ENCODE results near the gene CCDC149. TPM values are rescaled to one million over a fixed set of nuclear protein-coding genes. Genes with fewer than 3 reads are reported as not detected.

The CCDC149 gene
- total RNA-seq, 1 experiment from 2014 or later, result 5.3 TPM

DNA sequence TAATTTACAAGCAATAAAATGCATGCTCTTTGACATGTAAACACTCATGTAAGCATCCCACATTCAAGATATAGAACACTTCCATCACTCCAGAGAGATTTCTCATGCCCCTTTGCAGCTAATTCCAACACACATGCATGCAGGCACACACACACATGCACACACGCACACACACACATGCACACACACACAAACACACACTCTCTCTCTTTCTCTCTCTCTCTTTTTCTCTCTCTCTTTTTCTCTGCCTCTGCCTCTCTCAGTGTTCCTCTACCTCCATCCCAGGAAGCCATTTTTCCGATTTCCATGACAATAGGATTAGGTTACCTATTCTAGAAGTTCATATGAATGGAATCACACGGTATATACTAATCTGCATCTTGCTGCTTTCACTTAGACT, 129.3 kb downstream of the CCDC149 start:
- Histone ChIP-seq H2AFZ (ENCODE audit: low read depth, low read length, poor library complexity, severe bottlenecking) (no peak overlapping the region), H3K4me2 (ENCODE audit: low read length) (no peak overlapping the region), H3K36me3 (ENCODE audit: control insufficient read depth in 1 of 2, insufficient read depth in 2 of 2, low read length in 2 of 2) (no peaks in the 10 kb centered on the region), H3K27ac (ENCODE audit: low read depth, low read length) (no peak overlapping the region), H3K79me2 (ENCODE audit: insufficient read depth, low read length) (no peaks in the 10 kb centered on the region), H3K9me3 (ENCODE audit: control insufficient read depth in 1 of 2, insufficient read depth in 1 of 2, low read depth in 1 of 2, low read length in 2 of 2) (no peaks in the 10 kb centered on the region), H3K9me2 (ENCODE audit: insufficient read depth) (no peaks in the 10 kb centered on the region), H4K20me1 (ENCODE audit: insufficient read depth) (no peaks in the 10 kb centered on the region), H3K27me3 (ENCODE audit: insufficient read depth, low read length) (peaks cover 23% of the 10 kb centered on the region; the same call in 1 of the 2 replicates), H3K9ac (ENCODE audit: low read length) (no peak overlapping the region), H3K4me1 (ENCODE audit: control insufficient read depth in 1 of 2, insufficient read depth in 2 of 2, low read length in 2 of 2) (no peaks in the 10 kb centered on the region), H3K4me3 (replicated peaks in 1 of 2; ENCODE audit: low read depth in 1 of 2, low read length in 2 of 2) (no peak overlapping the region)
- RAD21 ChIA-PET (ENCODE audit: low non-redundant PET in 1 of 2, low total read pairs in 2 of 2, uncharacterized antibody in 2 of 2, unreplicated experiment in 2 of 2), result no interaction called here
- CTCF ChIA-PET, result no interaction called here
- POLR2A ChIA-PET, result no interaction called here
- ATAC-seq (no peak), DNase-seq (ENCODE audit: low read depth, low spot score) (no peak)
- intact Hi-C loops (cut with micrococcal nuclease), result no loop called here
- no TSS peak for BruUV-seq (replicated peaks)
- TF ChIP-seq POLR2A (IDR thresholded peaks at IDR 0.05; ENCODE audit: borderline replicate concordance, extremely low read depth, insufficient read depth, insufficient read length) (no peak), YY1 (IDR thresholded peaks at IDR 0.05; ENCODE audit: extremely low read depth, insufficient replicate concordance, low read depth, low read length) (no peak), CEBPB (IDR thresholded peaks at IDR 0.05; ENCODE audit: low read depth) (no peak), JUND (IDR thresholded peaks at IDR 0.05) (no peak)
- TF ChIP-seq, protein P1, sequence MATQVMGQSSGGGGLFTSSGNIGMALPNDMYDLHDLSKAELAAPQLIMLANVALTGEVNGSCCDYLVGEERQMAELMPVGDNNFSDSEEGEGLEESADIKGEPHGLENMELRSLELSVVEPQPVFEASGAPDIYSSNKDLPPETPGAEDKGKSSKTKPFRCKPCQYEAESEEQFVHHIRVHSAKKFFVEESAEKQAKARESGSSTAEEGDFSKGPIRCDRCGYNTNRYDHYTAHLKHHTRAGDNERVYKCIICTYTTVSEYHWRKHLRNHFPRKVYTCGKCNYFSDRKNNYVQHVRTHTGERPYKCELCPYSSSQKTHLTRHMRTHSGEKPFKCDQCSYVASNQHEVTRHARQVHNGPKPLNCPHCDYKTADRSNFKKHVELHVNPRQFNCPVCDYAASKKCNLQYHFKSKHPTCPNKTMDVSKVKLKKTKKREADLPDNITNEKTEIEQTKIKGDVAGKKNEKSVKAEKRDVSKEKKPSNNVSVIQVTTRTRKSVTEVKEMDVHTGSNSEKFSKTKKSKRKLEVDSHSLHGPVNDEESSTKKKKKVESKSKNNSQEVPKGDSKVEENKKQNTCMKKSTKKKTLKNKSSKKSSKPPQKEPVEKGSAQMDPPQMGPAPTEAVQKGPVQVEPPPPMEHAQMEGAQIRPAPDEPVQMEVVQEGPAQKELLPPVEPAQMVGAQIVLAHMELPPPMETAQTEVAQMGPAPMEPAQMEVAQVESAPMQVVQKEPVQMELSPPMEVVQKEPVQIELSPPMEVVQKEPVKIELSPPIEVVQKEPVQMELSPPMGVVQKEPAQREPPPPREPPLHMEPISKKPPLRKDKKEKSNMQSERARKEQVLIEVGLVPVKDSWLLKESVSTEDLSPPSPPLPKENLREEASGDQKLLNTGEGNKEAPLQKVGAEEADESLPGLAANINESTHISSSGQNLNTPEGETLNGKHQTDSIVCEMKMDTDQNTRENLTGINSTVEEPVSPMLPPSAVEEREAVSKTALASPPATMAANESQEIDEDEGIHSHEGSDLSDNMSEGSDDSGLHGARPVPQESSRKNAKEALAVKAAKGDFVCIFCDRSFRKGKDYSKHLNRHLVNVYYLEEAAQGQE (IDR thresholded peaks at IDR 0.05; ENCODE audit: low read depth), result no peak
- TF ChIP-seq, protein P2, sequence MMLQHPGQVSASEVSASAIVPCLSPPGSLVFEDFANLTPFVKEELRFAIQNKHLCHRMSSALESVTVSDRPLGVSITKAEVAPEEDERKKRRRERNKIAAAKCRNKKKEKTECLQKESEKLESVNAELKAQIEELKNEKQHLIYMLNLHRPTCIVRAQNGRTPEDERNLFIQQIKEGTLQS (IDR thresholded peaks at IDR 0.05), result no peak
